Astrocyte (in vitro differentiated cells and primary cell): ENCODE data around the gene RASSF3. TPM values are rescaled to one million over a fixed set of nuclear protein-coding genes. Genes with fewer than 3 reads are reported as not detected.

Experiments used
- DNase-seq: peaks from one replicate; pipeline ENCODE4 v3.0.0-alpha.2; 2010; ENCODE audit warnings: low read depth
- FAIRE-seq: peaks from 2 replicates; lab custom pipeline; 2011; peaks lifted over from hg19 to GRCh38; lab: Jason Lieb, UNC
- H2AFZ ChIP-seq: 2 replicates; pipeline ENCODE4 v1.6.0; 2012; ENCODE audit warnings: low read depth, low read length, inconsistent platforms
- H3K27ac ChIP-seq: 2 replicates; pipeline ENCODE4 v1.5.1; 2011; ENCODE audit warnings: low read depth, low read length, inconsistent platforms
- H3K27me3 ChIP-seq: 2 replicates; pipeline ENCODE4 v1.6.0; 2011; ENCODE audit warnings: low read length, inconsistent platforms; ENCODE audit not compliant: insufficient read depth
- H3K36me3 ChIP-seq: 2 replicates; pipeline ENCODE4 v1.5.1; 2011; ENCODE audit warnings: low read length, inconsistent platforms; ENCODE audit not compliant: insufficient read depth
- H3K4me1 ChIP-seq: 2 replicates; pipeline ENCODE4 v1.5.1; 2011; ENCODE audit warnings: low read length, inconsistent platforms; ENCODE audit not compliant: insufficient read depth
- H3K4me2 ChIP-seq: 2 replicates; pipeline ENCODE4 v1.6.0; 2012; ENCODE audit warnings: low read length, inconsistent platforms
- H3K4me3 ChIP-seq: 2 replicates; pipeline ENCODE4 v1.5.1; 2011; ENCODE audit warnings: low read depth, mild to moderate bottlenecking, low read length, inconsistent platforms; ENCODE audit not compliant: insufficient read depth
- H3K79me2 ChIP-seq: 2 replicates; pipeline ENCODE4 v1.6.0; 2012; ENCODE audit warnings: mild to moderate bottlenecking, low read length, inconsistent platforms; ENCODE audit not compliant: insufficient read depth
- H3K9ac ChIP-seq: 2 replicates; pipeline ENCODE4 v1.6.0; 2012; ENCODE audit warnings: mild to moderate bottlenecking, low read length, inconsistent platforms
- H3K9me3 ChIP-seq: 2 replicates; pipeline ENCODE4 v1.5.1; 2012; ENCODE audit warnings: low read depth, mild to moderate bottlenecking, low read length, inconsistent platforms; ENCODE audit not compliant: insufficient read depth
- H4K20me1 ChIP-seq: 2 replicates; pipeline ENCODE4 v1.6.0; 2012; ENCODE audit warnings: low read length, inconsistent platforms; ENCODE audit not compliant: insufficient read depth
- H3K27ac Mint-ChIP-seq: one replicate; pipeline ENCODE4 v1.8.0; 2021; ENCODE audit warnings: mild to moderate bottlenecking, mixed read lengths; ENCODE audit not compliant: unreplicated experiment
- H3K27me3 Mint-ChIP-seq: one replicate; pipeline ENCODE4 v1.8.0; 2021; ENCODE audit warnings: low read depth, mixed read lengths; ENCODE audit not compliant: unreplicated experiment
- H3K36me3 Mint-ChIP-seq: one replicate; pipeline ENCODE4 v1.8.0; 2021; ENCODE audit warnings: low read depth, mixed read lengths; ENCODE audit not compliant: unreplicated experiment
- H3K4me1 Mint-ChIP-seq: one replicate; pipeline ENCODE4 v1.8.0; 2021; ENCODE audit warnings: low read depth, mixed read lengths; ENCODE audit not compliant: unreplicated experiment
- H3K4me3 Mint-ChIP-seq: one replicate; pipeline ENCODE4 v1.8.0; 2021; ENCODE audit warnings: mild to moderate bottlenecking, moderate library complexity, mixed read lengths; ENCODE audit not compliant: unreplicated experiment
- H3K9me3 Mint-ChIP-seq: one replicate; pipeline ENCODE4 v1.8.0; 2021; ENCODE audit warnings: mild to moderate bottlenecking, mixed read lengths; ENCODE audit not compliant: unreplicated experiment
- CTCF ChIP-seq: IDR thresholded peaks from 2 replicates; pipeline ENCODE4 v1.5.1; 2011; ENCODE audit warnings: low read depth, mild to moderate bottlenecking, inconsistent platforms, low read length, moderate library complexity; ENCODE audit not compliant: insufficient read depth
- EZH2 ChIP-seq: IDR thresholded peaks from 2 replicates; pipeline ENCODE4 v1.6.1; 2012; ENCODE audit warnings: mild to moderate bottlenecking, low read length, inconsistent platforms; ENCODE audit not compliant: insufficient read depth
- total RNA-seq: library from RNA; stranded (reverse); gene quantifications from 2 replicates; pipeline ENCODE4 v1.2.1, GENCODE V29; 2021

RASSF3 gene
- total RNA-seq, 1 donor from 2014 or later = 18.3 TPM

- Histone ChIP-seq H3K4me2 (no peak overlapping the region), H3K9ac (no peak overlapping the region), H3K27me3 (no peaks in the 10 kb centered on the region), H4K20me1 (no peaks in the 10 kb centered on the region), H3K36me3 (no peaks in the 10 kb centered on the region), H3K79me2 (no peaks in the 10 kb centered on the region), H3K9me3 (peaks cover 9% of the 10 kb centered on the region), H2AFZ (no peak overlapping the region), H3K4me1 (no peaks in the 10 kb centered on the region), H3K27ac (no peak overlapping the region), H3K4me3 (no peak overlapping the region)
- TF ChIP-seq EZH2 (no peak), CTCF (no peak)
- Mint-ChIP-seq H3K4me1 (no peaks in the 10 kb centered on the region), H3K9me3 (peaks cover 13% of the 10 kb centered on the region), H3K36me3 (no peaks in the 10 kb centered on the region), H3K4me3 (no peak overlapping the region), H3K27me3 (peaks cover 7% of the 10 kb centered on the region), H3K27ac (no peak overlapping the region)
- no peak for FAIRE-seq
- no peak for DNase-seq
These were observed 38.1 kb upstream of the RASSF3 start for GRCh38 chr12:64572241-64572640.

DNA sequence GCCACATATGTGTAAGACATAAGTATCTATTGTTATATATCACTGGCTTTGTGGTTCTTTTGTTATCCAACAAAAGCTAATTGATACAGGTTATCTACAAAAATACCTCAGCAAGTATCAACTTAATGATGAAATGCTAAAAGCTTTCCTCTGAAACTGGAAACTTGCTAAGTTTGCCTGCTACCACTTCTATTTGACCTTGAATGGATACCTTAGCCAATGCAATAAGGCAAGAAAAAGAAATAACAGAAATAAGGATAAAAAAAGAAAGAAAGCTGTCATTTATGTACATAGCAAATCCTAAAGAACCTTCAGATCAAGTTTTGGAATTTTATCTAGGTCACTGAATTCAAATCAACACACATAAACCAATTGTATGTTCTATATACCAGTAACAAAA is 35.5 kb upstream of the RASSF3 start:
- Histone ChIP-seq H3K4me3 (no peak overlapping the region), H3K79me2 (no peaks in the 10 kb centered on the region), H3K9ac (no peak overlapping the region), H3K4me1 (no peaks in the 10 kb centered on the region), H2AFZ (no peak overlapping the region), H3K27ac (no peak overlapping the region), H3K27me3 (no peaks in the 10 kb centered on the region), H3K9me3 (peaks cover 9% of the 10 kb centered on the region), H4K20me1 (no peaks in the 10 kb centered on the region), H3K36me3 (no peaks in the 10 kb centered on the region), H3K4me2 (no peak overlapping the region)
- Mint-ChIP-seq H3K27ac (no peak overlapping the region), H3K27me3 (peaks cover 2% of the 10 kb centered on the region), H3K4me1 (no peaks in the 10 kb centered on the region), H3K36me3 (no peaks in the 10 kb centered on the region), H3K4me3 (no peak overlapping the region), H3K9me3 (peaks cover 13% of the 10 kb centered on the region)
- FAIRE-seq (no peak), DNase-seq (no peak)
- no peak for TF ChIP-seq CTCF
- no peak for TF ChIP-seq EZH2

DNA sequence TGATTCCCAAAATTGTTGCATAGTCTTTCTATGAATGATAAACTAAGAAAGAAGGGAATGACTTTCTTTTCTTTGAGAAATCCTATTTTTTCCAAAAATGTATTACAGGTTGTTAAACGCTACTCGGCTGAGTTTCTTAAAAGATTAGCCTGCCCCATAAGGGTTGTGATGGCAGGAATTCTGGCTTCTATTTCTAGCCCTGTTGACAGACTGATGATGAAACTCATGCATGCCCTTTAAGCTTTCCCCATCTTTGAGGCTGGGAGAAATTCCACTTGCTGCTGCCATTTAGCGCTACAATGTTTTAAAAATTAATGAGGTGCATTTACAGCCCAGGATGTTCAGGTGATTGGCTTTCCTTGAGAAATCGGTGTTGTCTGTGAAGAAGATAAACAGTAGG is 33.2 kb upstream of the RASSF3 start:
- Histone ChIP-seq H3K4me1 (no peaks in the 10 kb centered on the region), H3K27ac (no peak overlapping the region), H3K27me3 (peaks cover 2% of the 10 kb centered on the region), H3K9ac (no peak overlapping the region), H3K36me3 (no peaks in the 10 kb centered on the region), H4K20me1 (no peaks in the 10 kb centered on the region), H3K79me2 (no peaks in the 10 kb centered on the region), H3K4me2 (no peak overlapping the region), H2AFZ (no peak overlapping the region), H3K4me3 (no peak overlapping the region), H3K9me3 (peaks cover 6% of the 10 kb centered on the region)
- Mint-ChIP-seq H3K27me3 (peaks cover 6% of the 10 kb centered on the region), H3K27ac (no peak overlapping the region), H3K4me1 (no peaks in the 10 kb centered on the region), H3K4me3 (no peak overlapping the region), H3K36me3 (no peaks in the 10 kb centered on the region), H3K9me3 (peaks cover 13% of the 10 kb centered on the region)
- no peak for DNase-seq
- TF ChIP-seq CTCF = no peak
- no peak for TF ChIP-seq EZH2
- no peak for FAIRE-seq
